Dedifferentiated amniotic fluid mesenchymal stem cell (primary cell): ENCODE data around the gene INO80.

Experiments
- DNase-seq: peaks from one replicate; pipeline ENCODE4 v3.0.0-alpha.2; 2016; ENCODE audit errors: extremely low spot score

The INO80 gene

DNA sequence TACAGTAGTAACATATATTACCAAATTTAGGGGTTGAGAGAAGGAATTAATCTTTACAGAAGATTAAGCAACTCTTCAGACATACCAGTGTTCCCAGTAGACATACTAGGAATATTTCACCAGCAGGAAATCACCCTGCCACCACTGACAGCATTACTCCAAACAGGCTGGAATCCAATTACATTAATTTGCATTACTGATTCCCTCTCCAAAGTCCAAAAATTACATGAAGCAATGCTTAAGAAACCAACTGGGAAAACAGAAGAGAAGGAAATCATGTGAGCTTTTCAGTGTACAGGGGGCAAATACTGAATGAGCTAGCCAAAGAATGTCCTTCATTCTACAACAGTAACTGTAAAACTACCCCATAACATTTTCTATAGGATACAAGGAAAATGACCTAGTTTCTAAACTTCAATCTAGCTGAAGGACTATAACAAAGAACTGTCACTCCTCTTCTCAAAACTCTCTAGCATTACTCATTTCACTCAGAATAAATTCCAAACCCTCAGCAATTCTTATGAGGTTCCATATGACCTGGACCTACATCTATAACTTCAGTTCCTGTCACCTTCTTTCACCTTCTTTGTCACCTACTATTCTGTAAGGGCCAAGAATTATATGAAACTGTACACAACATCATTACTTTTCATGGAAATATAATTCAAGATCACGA is 72.7 kb downstream of the INO80 start:
- DNase-seq = peak; percentile 69

DNA sequence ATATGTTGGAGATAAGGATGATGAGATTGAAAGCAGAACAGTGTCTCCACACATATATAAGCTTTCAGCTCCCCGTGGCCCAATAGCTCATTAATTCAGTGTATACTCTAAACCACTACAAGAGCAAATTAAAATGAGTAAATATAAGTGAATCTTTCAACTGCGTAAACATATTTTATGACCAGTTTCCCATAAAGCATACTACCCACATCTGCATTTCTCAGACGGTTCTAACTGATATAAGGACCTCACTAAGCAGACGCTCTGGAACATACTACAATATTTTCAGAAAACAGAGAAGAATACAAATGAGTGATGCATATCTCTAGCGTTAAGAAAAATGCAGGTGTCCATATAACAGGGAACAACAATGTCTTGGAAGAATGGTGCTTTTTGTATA is 73.2 kb downstream of the INO80 start:
- no peak for DNase-seq

DNA sequence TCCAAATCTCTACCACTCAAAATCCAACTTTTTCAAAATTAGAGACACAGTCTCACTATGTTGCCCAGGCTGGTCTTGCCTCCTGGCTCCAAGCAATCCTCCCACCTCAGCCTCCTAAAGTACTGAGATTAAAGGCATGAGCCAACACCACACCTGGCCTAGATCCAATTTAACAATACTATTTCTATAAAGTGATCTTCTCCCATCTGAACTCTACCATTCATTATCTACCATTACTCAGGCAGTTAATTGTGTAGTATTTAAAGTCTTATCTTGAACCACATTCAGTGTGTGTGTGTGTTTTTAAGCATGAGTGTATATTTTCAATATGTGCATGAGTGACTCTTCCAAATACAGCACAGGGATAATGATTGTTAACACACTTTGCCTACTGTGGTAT is 77.0 kb downstream of the INO80 start:
- no peak for DNase-seq

DNA sequence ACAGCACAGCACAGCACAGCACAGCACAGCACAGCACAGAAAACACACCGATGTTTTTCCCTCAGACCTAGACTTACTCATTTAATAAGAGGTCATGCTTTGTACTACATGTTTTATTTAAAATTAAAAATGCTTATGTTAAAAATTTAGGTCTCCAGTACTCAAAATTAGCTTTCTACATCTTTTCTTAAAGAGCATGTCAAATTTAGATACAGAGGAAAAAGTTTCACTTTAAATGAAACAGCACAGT is 84.1 kb downstream of the INO80 start:
- no peak for DNase-seq

- no peak for DNase-seq
Observed at GRCh38 chr15:41031232-41032078, 84.6 kb downstream of the INO80 start.

DNA sequence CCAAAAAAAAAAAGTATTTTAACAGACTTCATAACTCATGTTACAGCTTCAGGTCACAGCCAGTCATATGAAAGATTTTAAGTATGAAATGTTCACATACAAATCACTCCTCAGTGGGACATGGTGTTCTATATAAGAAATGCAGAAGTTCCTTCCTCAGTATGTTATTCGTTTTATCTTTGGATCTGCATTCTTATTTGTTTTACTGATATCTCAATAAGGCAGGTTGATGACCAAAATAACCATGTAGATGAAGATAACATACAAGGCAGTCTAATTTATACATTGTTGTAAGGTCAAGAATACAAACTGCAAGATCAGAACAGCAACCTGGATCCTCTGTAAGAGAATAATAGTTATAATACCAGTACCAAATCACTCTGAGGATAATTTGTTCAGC is 87.2 kb downstream of the INO80 start:
- no peak for DNase-seq

- no peak for DNase-seq
Observed at GRCh38 chr15:41025393-41025792, 90.7 kb downstream of the INO80 start.

DNA sequence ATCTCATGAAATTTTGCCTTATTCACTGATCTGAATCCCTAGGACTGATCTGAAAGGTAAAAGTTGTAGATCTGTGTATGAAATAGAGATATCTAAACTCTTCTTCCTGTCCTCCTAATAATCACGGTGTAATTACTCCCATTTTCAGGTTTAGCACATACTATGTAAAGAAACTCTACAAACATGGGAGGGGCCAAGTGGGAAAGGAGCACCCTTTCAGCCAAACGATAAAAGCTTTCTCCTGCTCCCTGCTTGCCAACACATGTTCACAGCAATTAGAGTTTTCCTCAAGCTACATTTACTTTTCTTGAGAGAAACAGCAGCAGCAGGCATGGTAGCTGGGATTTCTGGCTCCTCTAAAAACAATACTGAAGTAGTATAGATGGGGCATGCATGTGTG is 91.2 kb downstream of the INO80 start:
- DNase-seq = no peak

DNA sequence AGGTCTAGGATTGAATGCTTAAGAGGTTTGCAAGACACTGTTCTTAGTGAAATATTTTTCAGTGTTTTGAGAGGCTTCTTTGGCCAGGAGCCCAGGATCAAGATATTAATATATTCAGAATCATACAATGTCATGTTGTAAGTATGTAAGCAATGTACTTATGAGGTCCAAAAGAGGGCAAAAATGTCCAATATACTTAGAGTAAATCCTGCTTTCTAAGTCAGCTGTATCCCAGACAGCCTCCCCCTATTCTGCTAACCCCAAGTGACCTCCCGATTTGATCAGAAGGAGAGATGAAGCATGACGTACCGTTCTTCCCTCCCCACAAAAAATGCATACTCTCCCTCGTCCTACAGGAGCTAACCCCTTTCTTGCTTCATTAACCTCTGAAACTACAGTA is 91.9 kb downstream of the INO80 start:
- DNase-seq = peak; percentile 92

DNA sequence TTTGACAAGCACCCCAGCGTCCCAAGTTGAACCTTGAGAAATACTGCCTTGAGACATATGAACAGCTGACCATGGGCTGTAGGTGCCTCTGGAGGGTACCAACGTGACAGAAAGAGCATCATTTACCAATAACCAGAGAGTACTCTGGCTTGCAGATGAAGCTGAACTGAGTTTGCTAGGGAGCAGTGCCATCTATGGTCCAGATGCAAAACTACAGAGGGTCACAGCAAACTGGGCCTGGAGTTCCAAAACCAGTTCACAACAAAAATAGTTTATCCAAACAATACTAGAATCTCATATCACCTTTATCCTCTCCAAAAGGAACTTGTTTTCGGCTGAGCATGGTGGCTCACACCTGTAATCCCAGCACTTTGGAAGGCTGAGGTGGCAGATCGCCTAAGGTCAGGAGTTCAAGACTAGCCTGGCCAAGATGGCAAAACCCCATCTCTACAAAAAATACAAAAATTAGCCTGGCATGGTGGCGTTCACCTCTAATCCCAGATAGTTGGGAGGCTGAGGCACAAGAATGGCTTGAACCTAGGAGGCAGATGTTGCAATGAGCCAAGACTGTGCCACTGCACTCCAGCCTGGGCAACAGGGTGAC is 93.5 kb downstream of the INO80 start:
- peak; percentile 60 for DNase-seq

GRCh38 chr15:41020829-41021228 is 95.3 kb downstream of the INO80 start:
- no peak for DNase-seq

DNA sequence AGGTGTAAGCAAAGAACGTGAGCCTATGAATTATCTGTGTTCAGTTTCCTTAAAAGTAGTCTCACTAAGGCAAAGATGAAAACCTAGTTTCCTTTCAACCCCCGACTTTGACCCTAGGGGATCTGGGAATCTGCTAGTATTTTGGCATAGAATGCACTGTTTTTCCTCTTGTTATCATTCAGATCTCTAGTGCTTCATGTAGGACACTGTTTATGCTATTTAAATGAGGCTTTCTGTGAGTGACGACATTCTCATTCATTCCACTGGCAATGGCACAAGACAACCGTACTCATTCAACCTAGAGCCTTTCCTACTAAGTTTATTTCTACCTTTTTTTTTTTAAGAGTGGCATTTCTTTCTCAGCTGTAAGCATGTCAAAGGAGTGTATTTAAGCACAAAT is 95.8 kb downstream of the INO80 start:
- DNase-seq = no peak

- DNase-seq = no peak
Observed at GRCh38 chr15:41019174-41019573, 96.9 kb downstream of the INO80 start.

- DNase-seq = no peak
Observed at GRCh38 chr15:41018534-41018933, 97.5 kb downstream of the INO80 start.

DNA sequence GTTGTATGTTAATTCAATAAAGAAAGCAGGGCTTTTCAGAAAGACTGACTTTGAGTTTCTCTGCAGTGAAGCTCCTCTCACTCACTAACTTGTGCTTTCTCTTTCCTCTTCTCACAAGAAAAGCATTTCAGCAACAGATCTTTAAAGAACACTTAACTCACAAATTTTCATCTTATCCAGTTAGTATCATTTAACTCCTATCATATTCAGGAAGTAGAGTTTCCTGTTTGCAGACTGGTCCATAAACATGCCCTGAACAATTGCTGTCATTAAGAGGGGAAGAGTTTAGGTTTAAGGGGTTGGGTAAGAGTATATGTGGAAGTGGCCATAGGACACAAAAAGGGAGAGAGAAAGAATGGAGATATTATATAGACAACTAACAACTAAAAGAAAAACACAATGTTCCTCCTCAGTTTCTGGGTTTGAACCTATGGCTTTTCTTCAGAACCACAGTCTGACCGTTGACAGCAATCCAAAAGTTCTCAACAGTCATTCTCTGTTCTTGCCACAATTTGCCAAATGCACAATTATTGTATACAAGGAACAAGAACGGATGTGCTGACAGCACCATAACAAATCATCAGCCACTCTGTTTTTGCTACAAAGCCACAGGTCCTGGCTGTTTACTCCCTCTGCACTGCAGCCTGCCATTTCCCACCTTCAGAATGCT is 98.9 kb downstream of the INO80 start:
- no peak for DNase-seq

GRCh38 chr15:41013691-41014414 is 102.2 kb downstream of the INO80 start:
- DNase-seq = no peak

GRCh38 chr15:41011055-41011815 is 104.8 kb downstream of the INO80 start:
- no peak for DNase-seq

DNA sequence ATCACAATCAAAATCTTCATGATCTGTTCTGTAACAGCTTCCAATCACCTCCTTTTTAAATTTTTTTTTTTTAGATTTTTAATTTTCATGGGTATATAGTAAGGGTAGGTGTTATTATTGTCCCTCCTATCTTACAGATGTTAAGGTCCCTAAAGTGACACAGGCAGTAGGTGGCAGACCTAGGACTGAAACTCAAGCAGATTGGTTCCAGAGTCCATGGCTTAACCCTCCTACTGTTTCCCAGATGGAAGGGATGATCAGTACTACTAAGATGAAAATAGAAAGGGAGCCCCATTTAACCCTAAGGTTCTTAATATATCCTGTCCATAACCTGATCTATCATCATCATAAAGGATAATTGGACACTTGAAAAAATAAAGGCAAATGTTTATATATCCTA is 105.7 kb downstream of the INO80 start:
- no peak for DNase-seq

- no peak for DNase-seq
Observed at GRCh38 chr15:41006479-41006878, 109.6 kb downstream of the INO80 start.

GRCh38 chr15:41004490-41004889 is 111.6 kb downstream of the INO80 start:
- no peak for DNase-seq

DNA sequence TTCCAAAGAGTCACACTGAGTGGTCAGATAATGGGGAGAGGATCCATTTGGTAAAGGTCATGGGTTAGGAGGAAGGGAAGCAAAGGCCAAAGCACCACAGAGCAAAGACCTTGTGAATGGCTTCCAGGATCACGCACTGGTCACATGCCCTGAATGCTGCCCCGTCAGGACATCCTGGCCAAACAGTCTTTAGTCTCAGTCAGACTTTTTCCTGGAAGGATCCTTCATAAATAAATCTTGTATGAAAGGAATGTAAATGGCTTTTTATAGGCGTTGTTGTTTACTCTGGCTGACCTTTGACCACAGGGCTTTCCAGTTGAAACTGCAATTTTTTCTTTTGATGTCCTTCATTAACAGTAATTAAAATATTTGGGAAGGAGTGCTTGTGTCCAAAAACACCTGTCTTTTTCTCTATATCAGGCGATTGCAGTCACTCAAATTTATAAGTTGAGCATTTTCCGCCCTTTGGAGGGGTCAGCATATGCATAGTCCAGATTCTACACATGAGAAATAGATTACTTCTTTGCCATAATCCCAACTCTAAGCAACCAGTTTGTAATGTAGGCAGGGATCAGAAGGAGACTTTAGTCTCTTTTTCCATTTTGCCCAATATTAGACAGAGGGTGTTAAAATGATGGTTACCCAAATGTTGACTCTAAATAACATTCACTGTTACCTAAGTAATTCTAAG is 114.4 kb downstream of the INO80 start:
- no peak for DNase-seq
